GM13976 (cell line): ENCODE measurements around the gene ARHGEF7.

Experiments used
- DNase-seq: peaks from one replicate; pipeline ENCODE4 v3.0.0; 2012; ENCODE audit warnings: low spot score
- in situ Hi-C: fragments of 300-500 bp; cut with MboI; formaldehyde crosslinking; loops from one replicate; pipeline ENCODE4 v1.12.0; 2022; ENCODE audit warnings: low sequenced_read_pairs, mixed read lengths, inconsistent platforms; ENCODE audit not compliant: unreplicated experiment
- TF ChIP-seq, protein P1 (sequence below): IDR thresholded peaks from 2 replicates; pipeline ENCODE4 v1.5.1; 2012; ENCODE audit warnings: borderline replicate concordance, mild to moderate bottlenecking; ENCODE audit not compliant: insufficient read depth; ENCODE audit errors: extremely low read depth, missing control alignments, control extremely low read depth

The ARHGEF7 gene

DNA sequence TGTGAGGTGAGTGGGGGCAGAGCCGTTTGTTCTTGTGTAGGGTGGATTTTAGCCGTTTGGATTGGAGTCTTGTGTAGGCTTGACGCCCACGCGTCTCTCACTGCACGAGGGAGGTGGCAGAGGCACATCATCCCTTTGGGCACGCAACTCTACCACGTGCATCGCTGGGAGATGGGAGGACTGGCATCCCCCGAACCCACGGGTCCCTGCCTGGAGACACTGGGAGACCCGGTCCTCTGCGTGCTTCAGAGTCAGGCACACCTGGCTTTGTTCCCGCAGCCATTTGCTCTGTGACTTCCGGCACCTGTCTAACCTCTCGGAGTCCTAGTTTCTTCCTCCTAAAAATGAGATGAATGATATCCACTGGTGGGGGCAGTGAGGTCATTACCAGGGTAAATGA lies 6.4 kb downstream of the ARHGEF7 start:
- TF ChIP-seq, protein P1, sequence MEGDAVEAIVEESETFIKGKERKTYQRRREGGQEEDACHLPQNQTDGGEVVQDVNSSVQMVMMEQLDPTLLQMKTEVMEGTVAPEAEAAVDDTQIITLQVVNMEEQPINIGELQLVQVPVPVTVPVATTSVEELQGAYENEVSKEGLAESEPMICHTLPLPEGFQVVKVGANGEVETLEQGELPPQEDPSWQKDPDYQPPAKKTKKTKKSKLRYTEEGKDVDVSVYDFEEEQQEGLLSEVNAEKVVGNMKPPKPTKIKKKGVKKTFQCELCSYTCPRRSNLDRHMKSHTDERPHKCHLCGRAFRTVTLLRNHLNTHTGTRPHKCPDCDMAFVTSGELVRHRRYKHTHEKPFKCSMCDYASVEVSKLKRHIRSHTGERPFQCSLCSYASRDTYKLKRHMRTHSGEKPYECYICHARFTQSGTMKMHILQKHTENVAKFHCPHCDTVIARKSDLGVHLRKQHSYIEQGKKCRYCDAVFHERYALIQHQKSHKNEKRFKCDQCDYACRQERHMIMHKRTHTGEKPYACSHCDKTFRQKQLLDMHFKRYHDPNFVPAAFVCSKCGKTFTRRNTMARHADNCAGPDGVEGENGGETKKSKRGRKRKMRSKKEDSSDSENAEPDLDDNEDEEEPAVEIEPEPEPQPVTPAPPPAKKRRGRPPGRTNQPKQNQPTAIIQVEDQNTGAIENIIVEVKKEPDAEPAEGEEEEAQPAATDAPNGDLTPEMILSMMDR: no peak
- no peak for DNase-seq
- in situ Hi-C loops: no loop called here

DNA sequence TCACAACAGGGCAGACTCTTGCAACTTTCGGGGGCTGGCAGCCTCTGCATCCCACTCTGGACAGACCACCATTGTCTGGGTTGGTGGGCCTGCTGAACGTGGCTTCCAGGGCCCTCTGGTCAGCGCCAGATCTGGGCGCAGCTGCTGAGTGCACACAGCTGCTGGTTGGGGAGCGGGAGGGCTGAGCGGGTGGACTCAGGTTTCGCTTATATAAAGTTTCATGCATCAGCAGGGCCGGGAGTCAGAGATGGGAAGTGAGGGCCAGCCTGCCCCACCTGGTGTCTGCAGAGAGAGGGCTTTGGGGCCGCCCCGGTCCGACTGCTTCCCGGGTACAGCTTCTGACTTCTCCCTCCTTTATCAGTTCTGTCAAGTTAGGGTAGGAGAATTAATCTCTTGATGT lies 6.9 kb downstream of the ARHGEF7 start:
- TF ChIP-seq, protein P1: no peak
- DNase-seq: no peak
- in situ Hi-C loops: no loop called here

DNA sequence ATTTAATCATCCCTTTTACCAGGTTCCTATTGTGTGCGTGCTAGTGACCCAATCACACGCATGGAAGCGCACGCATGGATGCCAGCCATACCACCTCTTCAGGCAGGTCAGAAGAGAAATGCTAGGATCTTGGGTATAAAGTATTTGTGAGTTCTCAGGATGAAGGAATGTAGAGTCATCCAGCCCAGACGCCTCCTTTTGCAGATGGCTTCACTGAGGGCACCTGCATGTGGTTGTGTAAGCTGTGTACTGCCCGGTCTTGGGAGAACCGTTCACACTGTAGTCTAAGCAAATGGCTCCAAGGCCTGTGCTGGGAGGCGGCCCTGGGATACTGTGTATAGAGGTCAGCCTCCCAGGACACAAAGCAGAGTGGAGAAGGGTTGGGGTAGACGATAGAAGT lies 7.5 kb downstream of the ARHGEF7 start:
- in situ Hi-C loops: no loop called here
- TF ChIP-seq, protein P1: no peak
- no peak for DNase-seq

DNA sequence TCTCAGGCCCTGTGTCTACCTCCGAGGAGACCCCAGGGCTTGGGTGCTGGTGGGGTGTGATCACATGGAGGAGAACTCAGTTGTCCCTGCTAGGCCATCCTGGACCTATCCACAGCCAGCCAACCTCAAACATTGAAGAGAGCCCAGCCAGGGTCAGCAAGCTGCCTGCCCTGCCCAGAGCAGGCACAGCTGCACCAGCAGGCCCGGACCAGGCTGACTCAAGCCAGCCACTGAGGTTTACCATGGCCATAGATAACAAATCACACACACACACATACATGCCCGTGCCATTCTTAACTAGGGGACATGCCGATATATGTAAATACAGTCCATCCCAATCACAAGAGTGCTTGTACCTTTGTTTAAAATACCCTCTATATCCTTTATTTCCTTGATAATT lies 8.1 kb downstream of the ARHGEF7 start:
- in situ Hi-C loops: no loop called here
- TF ChIP-seq, protein P1: no peak
- DNase-seq: no peak

DNA sequence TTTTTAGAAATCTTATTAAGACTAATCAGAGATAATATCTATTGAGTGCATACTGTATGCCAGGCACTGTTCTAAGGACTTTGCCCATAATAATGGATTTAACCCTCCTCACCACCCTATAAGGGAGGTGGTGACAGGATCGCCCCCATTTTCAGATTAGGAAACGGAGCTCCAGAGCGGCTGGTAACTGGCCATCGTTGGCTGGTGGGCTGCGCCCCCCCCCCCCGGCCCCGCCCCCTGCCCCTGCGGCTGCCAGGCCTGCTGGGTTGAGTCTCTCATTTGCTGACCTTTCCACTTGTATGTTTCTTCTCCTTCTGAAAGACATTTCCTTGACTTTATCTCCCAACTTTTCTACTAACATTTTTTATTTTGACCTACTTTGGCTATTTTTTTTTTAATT lies 8.5 kb downstream of the ARHGEF7 start:
- TF ChIP-seq, protein P1: peak; percentile 5
- no peak for DNase-seq
- in situ Hi-C loops: no loop called here

DNA sequence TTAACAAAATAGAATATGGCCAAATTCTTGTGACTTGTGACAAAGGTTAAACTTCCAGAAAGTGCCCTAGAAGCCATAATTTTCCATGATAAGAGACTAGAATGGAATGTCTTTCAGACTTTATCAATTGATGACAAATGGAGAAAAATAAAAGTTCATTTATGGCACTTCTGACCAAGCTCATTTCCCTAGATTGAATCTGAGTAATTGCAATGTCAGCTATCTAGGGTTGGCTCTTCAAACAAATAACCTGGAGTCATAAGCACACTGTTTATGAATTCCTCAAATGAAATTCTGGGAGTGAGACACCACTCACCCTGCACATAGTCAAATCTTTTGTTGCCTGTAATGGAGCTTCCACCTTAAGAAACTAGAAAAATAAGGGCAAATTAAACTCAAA lies 11.4 kb downstream of the ARHGEF7 start:
- TF ChIP-seq, protein P1: no peak
- in situ Hi-C loops: no loop called here

More for the DNA sequence above, 11.4 kb downstream of the ARHGEF7 start:
- DNase-seq: no peak
